Spleen (tissue), 7 donors: Measurements from ENCODE around the gene CHMP5.
A peak's percentile ranks its signal among the peaks of the same experiment; 100 is the strongest.

Source experiments
- CTCF ChIP-seq, 11 experiments: fragments of 200-600 bp in 7 of 11; fragments of 450-650 bp in 4 of 11; sonication (generic) in 4 of 11; IDR thresholded peaks in 8 of 11; conservative IDR thresholded peaks in 3 of 11; 1 replicate in 7 of 11; 2 replicates in 4 of 11; pipeline versions ENCODE4 v1.4.0 to v1.8.0; 2016 to 2021; ENCODE audit warnings: antibody characterized with exemption in 11 of 11, inconsistent platforms in 4 of 11, mild to moderate bottlenecking in 1 of 11
- POLR2A ChIP-seq, 3 donors: fragments of 450-650 bp; IDR thresholded peaks; one replicate each; pipeline ENCODE4 v1.5.1; 2017; ENCODE audit warnings: antibody characterized with exemption in 3 of 3, mild to moderate bottlenecking in 1 of 3
- POLR2AphosphoS5 ChIP-seq, 3 donors: sonication (generic); formaldehyde crosslinking; IDR thresholded peaks; one replicate each; pipeline ENCODE4 v1.5.1; 2017; ENCODE audit warnings: antibody characterized with exemption in 3 of 3
- donor health status: DM: no; HTN: no; CAD: no; lungs with moderate emphysema.
- donor health status: DM: no; HTN: no; CAD: no.
- donor health status: DM: no; HTN: no; CAD: no.

DNA sequence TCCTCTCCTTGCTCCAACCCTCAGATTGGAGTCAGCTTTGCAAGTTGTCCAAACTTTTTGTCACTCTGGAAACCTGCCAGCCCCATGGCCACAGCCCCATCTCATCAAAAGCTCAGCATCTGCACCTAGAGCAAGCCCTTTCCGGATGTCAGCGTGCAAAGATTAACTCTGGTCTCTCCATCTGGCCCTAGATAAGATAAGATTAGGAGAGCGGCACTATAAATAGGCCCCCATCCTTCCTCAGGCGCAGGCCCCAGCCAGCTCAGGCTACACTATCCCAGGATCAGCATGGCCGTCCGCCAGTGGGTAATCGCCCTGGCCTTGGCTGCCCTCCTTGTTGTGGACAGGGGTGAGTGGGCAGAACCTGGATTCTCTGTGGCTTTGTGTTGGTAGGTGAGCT lies 24.9 kb upstream of the CHMP5 start, which contains the start of gene SPINK4:
- no peak for TF ChIP-seq CTCF (IDR thresholded peaks at IDR 0.05 in 8 of 11, conservative IDR thresholded peaks at IDR 0.05 in 3 of 11)
- peak; percentile 63 to 77 (median 66) for TF ChIP-seq POLR2AphosphoS5 (IDR thresholded peaks at IDR 0.05)
- no peak for TF ChIP-seq POLR2A (IDR thresholded peaks at IDR 0.05)
